ENCODE measurements around the gene CDK11A.
"Not testable (repeated sequence)": the region's sequence is repeated elsewhere in the genome, so short reads cannot be mapped to it uniquely, and the experiment has no call there.

Gene CDK11A

DNA sequence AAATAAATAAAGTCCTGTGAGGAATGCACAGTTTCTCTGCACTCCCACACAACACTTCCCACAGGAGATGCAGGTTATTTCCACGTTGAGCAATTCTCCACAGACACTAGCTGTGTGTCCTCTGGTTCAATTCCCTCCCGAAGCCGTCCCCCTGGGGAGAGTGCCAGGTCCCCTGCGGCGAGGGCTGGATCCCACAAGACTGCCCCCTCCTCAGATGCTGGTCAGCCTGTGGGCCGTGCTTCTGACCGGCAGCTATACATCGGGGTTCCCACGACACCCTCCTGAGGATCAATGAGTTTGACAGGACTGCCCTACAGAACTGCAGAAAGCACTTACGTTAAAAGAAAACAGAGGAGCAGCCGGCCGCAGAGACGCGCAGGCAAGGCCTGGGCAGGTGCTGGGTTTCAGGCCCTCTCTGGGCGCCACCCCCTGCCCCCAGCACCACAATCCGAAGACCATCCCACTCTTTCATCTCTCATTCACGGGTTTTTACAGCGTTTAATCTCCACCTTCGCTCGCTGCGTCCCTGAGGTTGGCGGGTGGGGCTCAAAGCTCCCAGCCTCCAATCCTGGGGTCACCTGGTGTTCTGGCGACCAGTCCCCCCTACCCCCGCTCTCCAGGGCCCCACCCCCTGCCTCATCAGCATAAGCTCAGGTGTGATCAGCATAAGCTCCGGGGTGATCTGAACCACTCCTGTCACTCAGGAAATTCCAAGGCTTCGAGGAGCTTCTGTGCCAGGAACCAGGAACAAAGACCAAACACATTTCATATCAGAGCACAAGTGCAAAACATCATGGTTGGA lies 40.9 kb downstream of the CDK11A start:
- no peak for DNase-seq

DNA sequence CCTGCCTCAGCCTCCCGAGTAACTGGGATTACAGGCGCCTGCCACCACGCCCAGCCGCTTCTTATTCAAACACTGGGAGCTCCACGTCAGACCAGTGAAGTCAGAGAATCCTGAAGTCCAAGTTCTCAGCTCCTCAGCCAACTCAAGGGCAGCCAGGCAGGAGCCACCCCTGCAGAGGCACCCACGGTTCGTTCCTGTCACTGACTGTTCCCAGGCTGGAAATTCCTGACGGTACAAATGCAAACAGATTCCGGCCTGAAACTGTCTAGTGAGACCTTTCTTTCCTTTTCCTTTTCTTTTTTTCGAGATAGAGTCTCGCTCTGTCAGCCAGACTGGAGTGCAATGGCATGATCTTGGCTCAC lies 43.3 kb downstream of the CDK11A start:
- DNase-seq = no peak

DNA sequence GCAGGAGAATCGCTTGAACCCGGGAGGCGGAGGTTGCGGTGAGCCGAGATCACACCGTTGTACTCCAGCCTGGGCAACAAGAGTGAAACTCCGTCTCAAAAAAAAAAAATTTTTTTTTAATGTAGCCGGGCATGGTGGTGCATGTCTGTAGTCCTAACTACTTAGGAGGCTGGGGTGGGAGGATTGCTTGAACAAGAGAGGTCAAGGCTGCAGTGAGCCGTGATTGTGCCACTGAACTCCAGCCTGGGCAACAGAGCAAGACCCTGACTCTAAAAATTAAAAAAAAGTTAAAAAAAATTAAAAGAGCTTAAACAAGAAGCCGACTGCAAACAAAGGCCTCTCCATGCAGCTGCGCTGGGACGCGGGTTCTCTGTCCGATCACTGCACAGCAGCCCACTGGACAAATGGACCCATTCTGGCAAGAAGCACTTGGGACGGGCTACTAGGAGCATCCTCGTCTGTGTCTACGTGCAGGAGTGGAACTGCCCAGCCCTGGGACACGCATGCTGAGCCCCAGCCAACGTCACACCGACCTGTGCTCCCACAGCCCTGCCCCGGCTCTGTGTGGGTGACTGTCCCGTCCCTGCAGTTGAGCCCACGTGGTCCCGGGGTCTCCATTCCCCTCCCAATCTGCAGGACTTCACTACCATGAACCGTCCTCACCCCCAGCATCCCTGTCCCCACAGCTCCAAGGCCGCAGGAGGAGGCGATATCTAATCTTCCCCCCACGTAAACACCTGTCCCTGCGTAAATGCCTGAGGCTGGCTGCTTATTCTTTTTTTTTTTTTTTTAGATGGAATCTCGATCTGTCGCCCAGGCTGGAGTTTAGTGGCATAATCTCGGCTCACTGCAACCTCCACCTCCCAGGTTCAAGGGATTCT lies 43.9 kb downstream of the CDK11A start:
- no peak for DNase-seq

DNA sequence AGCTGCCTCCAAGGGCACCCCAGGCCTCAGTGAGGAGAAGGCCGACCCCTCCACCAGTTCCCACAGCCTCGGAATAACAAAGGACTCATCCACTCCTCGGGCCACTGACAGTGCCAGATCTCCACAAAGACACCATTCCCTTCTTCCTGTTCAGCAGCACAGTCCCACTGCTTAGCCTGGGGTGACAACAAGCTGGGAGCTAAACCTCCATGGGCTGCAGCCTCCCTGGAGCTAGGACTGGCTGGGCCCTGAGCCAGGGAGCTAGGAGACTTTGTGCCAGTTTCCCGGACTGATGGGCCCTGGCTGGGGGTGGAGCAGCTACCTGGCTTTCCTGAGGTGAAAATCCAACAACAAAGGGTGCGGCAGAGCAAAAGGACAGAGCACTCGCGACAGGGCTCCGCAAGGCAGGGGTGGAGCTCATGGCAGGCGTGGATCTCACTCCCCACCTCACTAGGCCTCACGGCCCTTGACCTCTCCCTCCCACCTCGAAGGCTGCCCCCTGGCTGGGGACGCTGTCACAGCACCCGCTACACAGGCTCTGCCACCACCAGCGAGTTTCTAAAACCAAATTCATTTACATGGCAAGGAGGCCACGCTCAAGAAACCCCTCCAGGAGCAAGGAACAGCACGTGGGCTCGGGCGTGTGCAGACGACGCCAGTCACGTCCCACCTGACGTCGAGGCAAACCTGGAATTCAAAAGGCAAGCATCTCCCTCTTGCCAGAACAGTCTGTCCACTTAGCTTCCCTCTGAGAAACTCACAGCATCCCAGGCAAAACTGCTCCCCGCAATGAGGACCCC lies 45.4 kb downstream of the CDK11A start:
- DNase-seq = peak in 1 of 2 experiments; percentile 20

DNA sequence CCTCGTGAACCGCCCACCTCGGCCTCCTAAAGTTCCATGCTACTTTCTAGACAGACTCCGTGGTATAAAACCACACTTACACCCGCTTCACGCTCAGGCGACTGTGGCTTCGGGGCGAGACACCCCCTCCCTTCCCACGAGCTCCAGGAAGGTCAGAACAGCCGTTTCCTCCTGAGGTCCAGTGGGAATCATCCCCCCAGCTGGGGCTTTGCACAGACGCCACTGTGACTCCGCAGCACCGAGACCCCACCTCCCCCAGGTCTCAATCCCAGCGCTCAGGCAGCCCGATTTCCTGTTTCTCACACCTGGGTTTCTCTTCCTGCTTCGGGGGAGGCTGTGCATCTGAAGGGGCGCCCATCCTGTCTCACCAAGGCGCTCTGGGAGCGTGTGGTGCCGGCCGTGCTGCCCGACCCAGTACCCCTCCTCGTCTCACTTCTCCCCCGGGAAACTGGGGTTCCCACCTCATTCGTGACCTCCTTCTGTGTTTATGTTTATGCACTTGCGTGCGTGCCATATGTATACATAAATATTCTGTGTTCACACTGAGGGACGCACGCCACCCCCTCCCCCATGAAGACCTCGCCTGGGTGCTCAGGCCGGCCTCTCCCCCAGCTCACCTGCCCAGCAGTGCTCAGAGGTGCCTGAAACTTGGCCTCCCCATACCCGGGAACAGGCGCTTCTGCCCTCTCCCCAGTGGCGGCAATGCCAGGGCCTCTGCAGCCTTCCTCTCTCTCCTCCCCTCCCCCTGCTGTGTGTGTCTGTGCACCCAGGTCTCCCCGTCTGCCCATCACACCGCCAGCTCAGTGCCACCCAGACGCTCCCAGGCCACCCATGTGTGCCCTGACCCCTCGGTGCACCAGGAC lies 46.2 kb downstream of the CDK11A start:
- DNase-seq = peak; percentile 62 to 65

DNA sequence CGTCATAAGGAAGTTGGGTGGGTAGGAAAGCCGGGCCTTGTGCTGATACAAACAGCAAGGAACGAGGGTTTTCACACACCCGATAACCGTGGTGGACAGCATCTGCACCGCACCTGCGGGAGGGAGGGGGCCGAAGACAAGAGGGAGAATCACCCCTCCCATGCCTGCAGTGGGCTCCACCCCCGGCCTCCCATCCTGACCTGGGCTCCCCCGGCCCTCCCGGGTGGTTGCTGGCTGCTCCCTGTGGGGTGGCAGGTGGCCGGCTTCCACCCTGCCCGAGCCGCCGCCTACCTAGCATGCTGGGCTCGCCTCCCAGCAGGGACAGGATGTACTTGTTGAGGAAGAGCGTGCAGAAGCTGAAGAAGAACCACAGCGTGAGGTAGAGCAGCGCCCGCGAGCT lies 48.1 kb downstream of the CDK11A start:
- not testable (repeated sequence) for DNase-seq

DNA sequence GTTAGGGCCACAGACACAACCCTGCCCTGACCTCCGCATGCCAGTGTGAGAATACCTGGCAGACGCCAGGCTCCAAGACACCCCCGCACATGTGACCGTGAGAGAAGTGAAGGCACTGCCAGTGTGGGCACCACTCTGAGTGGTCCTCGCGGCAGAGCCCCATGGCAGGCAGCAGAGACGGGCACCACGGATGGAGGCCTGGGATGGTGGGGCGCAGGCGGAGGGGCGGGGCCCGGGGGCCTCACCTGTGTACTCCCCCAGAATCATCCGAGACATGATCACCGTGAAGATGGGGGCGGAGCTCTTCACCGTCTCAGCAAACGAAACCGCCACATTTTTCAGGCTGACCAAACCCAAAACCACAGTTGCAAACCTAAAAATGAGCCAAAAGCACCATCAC lies 48.9 kb downstream of the CDK11A start:
- DNase-seq = not testable (repeated sequence)

- not testable (repeated sequence) for DNase-seq
These were observed 49.4 kb downstream of the CDK11A start for GRCh38 chr1:1674806-1675205.

GRCh38 chr1:1672181-1672965 lies 51.8 kb downstream of the CDK11A start:
- no peak for DNase-seq

GRCh38 chr1:1671365-1672119 lies 52.6 kb downstream of the CDK11A start:
- DNase-seq = no peak

- no peak for DNase-seq
These were observed 53.3 kb downstream of the CDK11A start for GRCh38 chr1:1670866-1671265.

DNA sequence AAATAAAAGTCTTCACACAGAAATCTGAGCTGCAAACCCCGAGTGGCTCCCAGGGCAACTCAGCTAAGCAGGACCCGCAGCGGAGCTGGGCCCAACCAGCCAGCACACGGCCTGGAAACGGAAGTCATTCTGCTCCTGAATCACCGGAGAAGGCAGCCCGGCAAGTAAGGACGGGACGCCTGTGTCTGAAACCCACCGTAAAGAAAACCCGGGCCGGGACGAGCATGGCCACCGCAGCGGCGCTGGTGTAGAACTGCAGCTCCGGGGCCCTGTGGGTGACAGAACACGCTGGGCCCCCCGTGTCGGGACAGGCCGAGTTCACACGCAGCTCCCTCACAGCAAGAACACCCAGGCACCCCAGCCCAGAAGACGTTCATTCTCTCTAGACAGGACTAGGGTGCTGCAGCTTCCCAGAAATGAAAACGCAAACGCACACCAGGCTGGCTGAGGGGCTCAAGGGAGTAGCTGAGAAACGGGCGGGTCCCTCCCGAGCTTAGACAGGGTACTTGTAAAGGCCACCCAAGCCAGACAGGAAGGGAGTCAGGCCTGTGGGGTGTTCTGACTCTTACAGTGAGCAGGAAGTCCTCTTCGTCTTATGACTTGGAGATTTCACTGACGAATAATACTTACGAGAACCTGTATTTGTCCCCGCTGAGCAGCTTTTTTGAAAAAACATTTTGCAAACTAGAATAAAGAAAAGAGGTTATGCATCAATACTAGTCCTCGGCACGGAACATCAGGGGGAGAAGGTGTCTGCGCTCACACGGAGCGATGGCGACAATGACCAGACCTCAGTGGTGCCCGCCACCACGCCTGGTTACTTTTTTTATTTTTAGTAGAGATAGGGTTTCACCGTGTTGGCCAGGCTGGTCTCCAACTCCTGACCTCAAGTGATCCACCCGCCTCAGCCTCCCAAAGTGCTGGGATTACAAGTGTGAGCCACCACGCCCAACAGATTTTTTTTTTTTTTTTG lies 54.4 kb downstream of the CDK11A start:
- no peak for DNase-seq

DNA sequence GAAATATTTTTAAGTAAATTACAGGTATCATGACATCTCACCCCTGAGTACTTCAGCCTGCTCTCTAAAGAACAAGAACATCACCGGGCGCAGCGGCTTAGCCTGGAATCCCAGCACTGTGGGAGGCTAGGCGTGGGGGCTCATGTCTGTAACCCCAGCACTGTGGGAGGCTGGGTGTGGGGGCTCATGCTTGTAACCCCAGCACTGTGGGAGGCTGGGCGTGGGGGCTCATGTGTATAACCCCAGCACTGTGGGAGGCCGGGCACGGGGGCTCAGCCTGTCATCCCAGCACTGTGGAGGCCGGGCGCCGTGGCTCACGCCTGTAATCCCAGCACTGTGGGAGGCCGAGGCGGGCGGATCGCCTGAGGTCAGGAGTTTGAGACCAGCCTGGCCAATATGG lies 57.6 kb downstream of the CDK11A start:
- DNase-seq = no peak

DNA sequence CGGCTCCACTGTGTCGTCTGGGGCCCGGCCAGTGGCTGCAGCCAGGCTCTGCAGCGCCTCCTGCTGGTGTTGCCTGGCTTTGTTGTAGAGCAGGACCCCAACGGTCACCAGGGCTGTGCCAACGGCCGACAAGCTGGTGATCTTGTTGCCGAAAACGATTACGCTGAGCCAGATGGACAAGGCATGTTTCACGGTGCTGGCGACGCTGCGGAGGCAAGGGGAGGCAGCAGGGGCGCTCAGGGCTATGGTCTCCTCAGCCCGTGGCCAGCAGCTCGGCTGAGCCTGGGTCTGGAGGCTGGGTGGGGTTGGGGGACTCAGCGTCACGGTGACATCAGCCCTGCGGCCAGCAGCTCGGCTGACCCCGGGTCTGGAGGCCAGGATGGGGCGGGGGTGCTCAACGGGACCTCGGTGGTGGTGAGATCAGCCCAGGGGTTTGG lies 58.3 kb downstream of the CDK11A start:
- peak; percentile 65 to 68 for DNase-seq

DNA sequence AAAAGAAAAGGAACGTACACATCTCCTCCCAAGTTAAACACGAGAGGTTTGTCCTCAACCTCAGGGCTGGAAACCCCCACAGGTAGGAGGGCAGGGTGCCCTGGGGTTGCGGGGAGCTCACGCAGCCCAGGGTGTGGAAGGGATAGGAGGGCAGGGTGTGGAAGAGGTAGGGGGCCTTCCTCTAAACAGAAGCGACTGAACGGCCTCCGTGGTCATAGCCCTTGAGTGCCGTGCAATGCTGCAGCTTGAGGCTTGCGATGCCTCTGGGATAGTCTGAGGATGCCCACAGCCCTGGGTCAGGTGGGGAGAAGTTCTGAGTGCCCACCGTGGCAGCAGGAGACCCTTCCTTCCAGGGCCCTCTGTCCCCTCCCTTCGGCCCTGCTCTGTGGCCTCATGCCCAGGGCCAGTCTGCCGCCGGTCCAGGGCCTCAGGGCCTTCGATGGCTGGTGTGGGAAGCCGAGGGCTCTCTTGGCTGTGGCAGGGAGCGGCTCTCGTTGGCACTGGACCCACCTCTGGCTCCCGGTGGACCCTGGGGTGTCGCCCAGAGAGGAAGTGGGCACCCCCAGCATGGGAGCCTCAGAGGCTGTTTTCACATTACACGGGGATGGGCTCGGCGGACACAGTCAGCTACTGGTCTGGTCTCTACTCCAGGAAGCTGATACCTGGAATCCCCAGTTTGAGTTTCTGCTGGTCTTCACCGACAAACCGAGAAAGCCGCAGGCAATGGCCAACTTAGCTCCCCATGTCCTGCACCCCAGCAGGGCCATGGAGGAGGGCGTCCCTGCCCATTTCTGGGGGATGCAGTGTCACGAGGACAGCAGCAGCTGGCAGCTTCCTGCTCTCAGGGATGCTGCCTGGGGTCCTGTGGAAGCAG lies 59.0 kb downstream of the CDK11A start:
- no peak for DNase-seq

- DNase-seq = not testable (repeated sequence)
These were observed 59.8 kb downstream of the CDK11A start for GRCh38 chr1:1664318-1664717.

GRCh38 chr1:1662830-1663560 lies 61.2 kb downstream of the CDK11A start:
- not testable (repeated sequence) for DNase-seq

Data from activated CD4-positive, alpha-beta T cell treated with anti-CD3 and anti-CD28 coated beads, Interleukin-2, amount 50 U/mL, for 48 hours (primary cell).